CD14-positive monocyte (primary cell): Measurements from ENCODE around the gene ERC1. TPM values are rescaled to one million over a fixed set of nuclear protein-coding genes. Genes with fewer than 3 reads are reported as not detected.

Source experiments
- DNase-seq, 3 donors: peaks; one replicate each; pipeline ENCODE4 v3.0.0-alpha.2; 2011 to 2022
- H2AFZ ChIP-seq: 2 replicates; pipeline ENCODE4 v1.6.0; 2012; ENCODE audit warnings: mild to moderate bottlenecking, low read depth, low read length, inconsistent platforms; ENCODE audit not compliant: insufficient read depth, poor library complexity, severe bottlenecking
- H3K27ac ChIP-seq, 2 donors: 1 replicate in 1 of 2; 2 replicates in 1 of 2; pipeline ENCODE4 v1.5.1; 2012 to 2013; ENCODE audit warnings: low read length in 2 of 2, control low read depth in 1 of 2, inconsistent platforms in 1 of 2, low read depth in 1 of 2, mild to moderate bottlenecking in 1 of 2
- H3K27me3 ChIP-seq, 2 donors: one replicate each; pipeline versions ENCODE4 v1.6.0 to v1.6.1; 2011 to 2013; ENCODE audit warnings: low read length in 2 of 2; ENCODE audit not compliant: control insufficient read depth in 2 of 2, insufficient read depth in 2 of 2
- H3K36me3 ChIP-seq, 2 donors: replicated peaks in 1 of 2; 1 replicate in 1 of 2; 2 replicates in 1 of 2; pipeline versions ENCODE4 v1.5.1 to v1.6.1; 2012 to 2013; ENCODE audit warnings: low read length in 2 of 2, control low read depth in 1 of 2, inconsistent platforms in 1 of 2, mild to moderate bottlenecking in 1 of 2; ENCODE audit not compliant: insufficient read depth in 2 of 2, control insufficient read depth in 1 of 2
- H3K4me1 ChIP-seq, 2 donors: 1 replicate in 1 of 2; 2 replicates in 1 of 2; pipeline versions ENCODE4 v1.5.1 to v1.6.1; 2012 to 2013; ENCODE audit warnings: low read length in 2 of 2, control low read depth in 1 of 2, inconsistent platforms in 1 of 2, mild to moderate bottlenecking in 1 of 2, moderate library complexity in 1 of 2; ENCODE audit not compliant: insufficient read depth in 2 of 2, control insufficient read depth in 1 of 2
- H3K4me2 ChIP-seq: replicated peaks from 2 replicates; pipeline ENCODE3; 2012; ENCODE audit warnings: low read length, moderate library complexity, mild to moderate bottlenecking; ENCODE audit not compliant: poor library complexity, severe bottlenecking; ENCODE audit errors: extremely low read depth
- H3K4me3 ChIP-seq, 3 experiments: fragments of 200-600 bp in 1 of 3; sonication (generic) in 1 of 3; replicated peaks in 1 of 3; 1 replicate in 2 of 3; 2 replicates in 1 of 3; pipeline ENCODE4 v1.5.1; 2011 to 2013; ENCODE audit warnings: low read length in 3 of 3, mild to moderate bottlenecking in 3 of 3, control low read depth in 2 of 3, low read depth in 2 of 3, inconsistent platforms in 1 of 3, moderate library complexity in 1 of 3
- H3K79me2 ChIP-seq: 2 replicates; pipeline ENCODE4 v1.6.0; 2012; ENCODE audit warnings: mild to moderate bottlenecking, control low read depth, inconsistent platforms, low read length, moderate library complexity; ENCODE audit not compliant: insufficient read depth
- H3K9ac ChIP-seq: 2 replicates; pipeline ENCODE4 v1.6.0; 2017; ENCODE audit warnings: low read length, mild to moderate bottlenecking; ENCODE audit not compliant: insufficient read depth, poor library complexity, severe bottlenecking
- H3K9me3 ChIP-seq, 2 donors: replicated peaks in 1 of 2; 1 replicate in 1 of 2; 2 replicates in 1 of 2; pipeline versions ENCODE4 v1.5.1 to v1.6.1; 2012 to 2013; ENCODE audit warnings: low read length in 2 of 2, control low read depth in 1 of 2; ENCODE audit not compliant: control insufficient read depth in 1 of 2, insufficient read depth in 1 of 2
- H4K20me1 ChIP-seq: 2 replicates; pipeline ENCODE4 v1.6.0; 2012; ENCODE audit warnings: mild to moderate bottlenecking, low read length, control low read depth, moderate library complexity; ENCODE audit not compliant: insufficient read depth
- H3K27ac Mint-ChIP-seq, 7 donors: one replicate each; pipeline ENCODE4 v1.8.0; 2020; ENCODE audit warnings: mild to moderate bottlenecking in 7 of 7, mixed read lengths in 7 of 7, moderate library complexity in 6 of 7, inconsistent platforms in 2 of 7
- H3K27me3 Mint-ChIP-seq, 3 donors: one replicate each; pipeline ENCODE4 v1.8.0; 2021 to 2022; ENCODE audit warnings: low read depth in 3 of 3, mild to moderate bottlenecking in 3 of 3, mixed read lengths in 3 of 3, moderate library complexity in 3 of 3, inconsistent platforms in 1 of 3
- H3K36me3 Mint-ChIP-seq, 2 donors: one replicate each; pipeline ENCODE4 v1.8.0; 2020; ENCODE audit warnings: mixed read lengths in 2 of 2, inconsistent platforms in 1 of 2, mild to moderate bottlenecking in 1 of 2
- H3K4me1 Mint-ChIP-seq: one replicate; pipeline ENCODE4 v1.8.0; 2020; ENCODE audit warnings: mild to moderate bottlenecking, mixed read lengths
- H3K4me3 Mint-ChIP-seq, 2 donors: one replicate each; pipeline ENCODE4 v1.8.0; 2020; ENCODE audit warnings: mild to moderate bottlenecking in 2 of 2, mixed read lengths in 2 of 2, moderate library complexity in 1 of 2
- H3K9me3 Mint-ChIP-seq, 7 donors: one replicate each; pipeline ENCODE4 v1.8.0; 2020 to 2022; ENCODE audit warnings: mixed read lengths in 7 of 7, mild to moderate bottlenecking in 6 of 7, moderate library complexity in 6 of 7, inconsistent platforms in 2 of 7
- CTCF ChIP-seq: fragments of 200-600 bp; IDR thresholded peaks from one replicate; pipeline ENCODE4 v1.8.0; 2022; ENCODE audit warnings: antibody characterized with exemption, mild to moderate bottlenecking
- WGBS: methylation state at CpG from one replicate; pipeline ENCODE4 v1.1.5; 2013; ENCODE audit warnings: missing lambda C conversion rate; ENCODE audit not compliant: insufficient coverage; 5-methylcytosine and 5-hydroxymethylcytosine counted together
- intact Hi-C, 2 donors: fragments of 100-400 bp; cut with micrococcal nuclease; formaldehyde crosslinking; loops; one replicate each; pipeline versions ENCODE4 v1.15.0 to v1.15.1; 2023
- polyA plus RNA-seq, 3 donors: library from polyadenylated mRNA; depleted of rRNA in 1 of 3; unstranded in 2 of 3; stranded (reverse) in 1 of 3; fragments of 300-500 nt in 2 of 3; fragments of >200 nt in 1 of 3; fragmentation: Illumina TruSeq in 2 of 3; gene quantifications; 1 replicate in 2 of 3; 2 replicates in 1 of 3; pipeline ENCODE4 v1.2.3, GENCODE V29; 2012 to 2021

The ERC1 gene
- polyA plus RNA-seq, 3 donors: 4.0 to 14.3 (median 5.1) TPM

GRCh38 chr12:1459339-1459738 is 468.3 kb downstream of the ERC1 start:
- no peak overlapping the region for H3K9ac ChIP-seq
- no peaks in the 10 kb centered on the region for H3K27me3 Mint-ChIP-seq
- no peak for TF ChIP-seq CTCF
- H3K4me3 ChIP-seq: no peak overlapping the region
- H2AFZ ChIP-seq: no peak overlapping the region
- no peak overlapping the region for H3K27ac Mint-ChIP-seq
- no peaks in the 10 kb centered on the region for H3K79me2 ChIP-seq
- H3K4me1 Mint-ChIP-seq: peaks cover 3% of the 10 kb centered on the region
- 86% methylated on average over 1 of the region's 2 CpGs for WGBS
- intact Hi-C loops: no loop called here
- H4K20me1 ChIP-seq: no peaks in the 10 kb centered on the region
- no peak for DNase-seq
- H3K4me1 ChIP-seq: no peaks in the 10 kb centered on the region
- H3K4me2 ChIP-seq: no peak overlapping the region
- no peaks in the 10 kb centered on the region for H3K27me3 ChIP-seq
- H3K4me3 Mint-ChIP-seq: no peak overlapping the region
- no peak overlapping the region for H3K27ac ChIP-seq
- peaks cover 0 to 5% (median 2%) of the 10 kb centered on the region in 7 donors for H3K9me3 Mint-ChIP-seq
- H3K36me3 ChIP-seq: peaks cover 3 to 13% of the 10 kb centered on the region in 2 donors
- H3K36me3 Mint-ChIP-seq: peaks cover 12 to 20% of the 10 kb centered on the region in 2 donors
- no peaks in the 10 kb centered on the region for H3K9me3 ChIP-seq

- Histone ChIP-seq H3K4me2 (no peak overlapping the region), H3K9ac (no peak overlapping the region), H3K4me3 (no peak overlapping the region), H3K27ac (no peak overlapping the region), H3K36me3 (peaks cover 0 to 8% of the 10 kb centered on the region in 2 donors), H3K9me3 (no peaks in the 10 kb centered on the region), H3K79me2 (no peaks in the 10 kb centered on the region), H3K27me3 (no peaks in the 10 kb centered on the region), H4K20me1 (no peaks in the 10 kb centered on the region), H2AFZ (no peak overlapping the region), H3K4me1 (no peaks in the 10 kb centered on the region)
- Mint-ChIP-seq H3K4me3 (no peak overlapping the region), H3K27ac (no peak overlapping the region), H3K36me3 (peaks cover 23 to 26% of the 10 kb centered on the region in 2 donors), H3K27me3 (no peaks in the 10 kb centered on the region), H3K4me1 (peaks cover 3% of the 10 kb centered on the region), H3K9me3 (peaks cover 0 to 4% (median 2%) of the 10 kb centered on the region in 7 donors)
- DNase-seq: no peak
- TF ChIP-seq CTCF: no peak
- 100% methylated on average over 4 of the region's 10 CpGs for WGBS
- intact Hi-C loops: no loop called here
These were observed 472.3 kb downstream of the ERC1 start for GRCh38 chr12:1463073-1463905.
